Mammary epithelial cell (primary cell): ENCODE data around the gene BRAF.

ENCODE experiments used
- EZH2 ChIP-seq: IDR thresholded peaks from 2 replicates; pipeline ENCODE4 v1.6.1; 2012; ENCODE audit warnings: low read length, inconsistent platforms, borderline replicate concordance
- TF ChIP-seq, protein P1 (sequence below), 2 donors: IDR thresholded peaks in 1 of 2; conservative IDR thresholded peaks in 1 of 2; 2 replicates each; pipeline ENCODE4 v1.5.1; 2011 to 2012; ENCODE audit warnings: inconsistent platforms in 2 of 2, low read length in 2 of 2, mild to moderate bottlenecking in 2 of 2, control low read depth in 1 of 2, low read depth in 1 of 2; ENCODE audit not compliant: insufficient read depth in 1 of 2; ENCODE audit errors: extremely low read depth in 1 of 2

DNA sequence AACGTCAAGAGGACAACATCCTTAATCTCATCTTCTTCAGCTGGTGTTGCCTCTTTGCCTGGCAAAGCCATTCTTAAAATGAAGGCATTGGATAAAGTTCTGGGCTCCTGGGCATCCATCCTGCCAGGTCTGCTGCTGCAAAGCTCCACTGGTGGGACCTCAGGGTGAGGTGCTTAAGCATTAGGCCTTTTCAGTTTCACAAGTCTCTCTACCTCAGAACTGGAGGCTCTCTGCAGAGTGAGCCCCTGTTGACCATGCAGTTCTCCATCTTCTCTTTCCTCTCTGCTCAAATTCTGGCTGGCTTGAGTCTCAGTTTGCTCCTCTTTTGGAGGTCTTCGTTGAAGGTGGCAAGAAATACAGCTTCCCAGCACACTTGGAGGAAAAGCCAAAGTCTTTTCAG, 42.7 kb upstream of the BRAF start:
- no peak for TF ChIP-seq EZH2
- TF ChIP-seq, protein P1, sequence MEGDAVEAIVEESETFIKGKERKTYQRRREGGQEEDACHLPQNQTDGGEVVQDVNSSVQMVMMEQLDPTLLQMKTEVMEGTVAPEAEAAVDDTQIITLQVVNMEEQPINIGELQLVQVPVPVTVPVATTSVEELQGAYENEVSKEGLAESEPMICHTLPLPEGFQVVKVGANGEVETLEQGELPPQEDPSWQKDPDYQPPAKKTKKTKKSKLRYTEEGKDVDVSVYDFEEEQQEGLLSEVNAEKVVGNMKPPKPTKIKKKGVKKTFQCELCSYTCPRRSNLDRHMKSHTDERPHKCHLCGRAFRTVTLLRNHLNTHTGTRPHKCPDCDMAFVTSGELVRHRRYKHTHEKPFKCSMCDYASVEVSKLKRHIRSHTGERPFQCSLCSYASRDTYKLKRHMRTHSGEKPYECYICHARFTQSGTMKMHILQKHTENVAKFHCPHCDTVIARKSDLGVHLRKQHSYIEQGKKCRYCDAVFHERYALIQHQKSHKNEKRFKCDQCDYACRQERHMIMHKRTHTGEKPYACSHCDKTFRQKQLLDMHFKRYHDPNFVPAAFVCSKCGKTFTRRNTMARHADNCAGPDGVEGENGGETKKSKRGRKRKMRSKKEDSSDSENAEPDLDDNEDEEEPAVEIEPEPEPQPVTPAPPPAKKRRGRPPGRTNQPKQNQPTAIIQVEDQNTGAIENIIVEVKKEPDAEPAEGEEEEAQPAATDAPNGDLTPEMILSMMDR (conservative IDR thresholded peaks at IDR 0.05 in 1 of 2, IDR thresholded peaks at IDR 0.05 in 1 of 2; ENCODE audit: extremely low read depth in 1 of 2, insufficient read depth in 1 of 2, low read depth in 1 of 2, low read length in 2 of 2): no peak
